Endothelial cell of umbilical vein (primary cell): ENCODE measurements around the gene CUBN. TPM values are rescaled to one million over a fixed set of nuclear protein-coding genes. Genes with fewer than 3 reads are reported as not detected.

Source experiments
- BruUV-seq: library from RNA; stranded (reverse); fragments of 400-500 nt; replicated peaks from 2 replicates; lab custom pipeline; 2021; lab: Mats Ljungman, UMichigan
- CTCF ChIA-PET: fragments of 300-600, 350-600 bp; sonication (Branson Sonifier 250); formaldehyde crosslinking; loops from one replicate; lab custom pipeline; 2021; ENCODE audit warnings: antibody characterized with exemption, inconsistent platforms; lab: Charles Lee
- POLR2A ChIA-PET: fragments of 300-600, 350-600 bp; sonication (Branson Sonifier 250); formaldehyde crosslinking; loops from one replicate; lab custom pipeline; 2021; ENCODE audit warnings: antibody characterized with exemption, inconsistent platforms; lab: Charles Lee
- DNase-seq: peaks from one replicate; pipeline ENCODE4 v3.0.0-alpha.2; 2011; ENCODE audit warnings: low read depth, low spot score
- FAIRE-seq: peaks from 2 replicates; lab custom pipeline; 2011; peaks lifted over from hg19 to GRCh38; lab: Jason Lieb, UNC
- H2AFZ ChIP-seq: 2 replicates; pipeline ENCODE4 v1.6.0; 2012; ENCODE audit warnings: low read depth, low read length, control low read depth, inconsistent platforms
- H3K27ac ChIP-seq: 2 replicates; pipeline ENCODE4 v1.5.1; 2011; ENCODE audit warnings: low read depth, mild to moderate bottlenecking, control low read depth, low read length, moderate library complexity; ENCODE audit not compliant: insufficient read depth
- H3K27me3 ChIP-seq, 2 experiments: 2 replicates each; pipeline versions ENCODE4 v1.6.0 to v1.6.1; 2011; ENCODE audit warnings: low read length in 2 of 2, mixed read lengths in 1 of 2; ENCODE audit not compliant: control insufficient read depth in 2 of 2, insufficient read depth in 2 of 2
- H3K36me3 ChIP-seq, 2 experiments: 2 replicates in 1 of 2; 3 replicates in 1 of 2; pipeline ENCODE4 v1.5.1; 2011; ENCODE audit warnings: low read length in 2 of 2, mild to moderate bottlenecking in 1 of 2, moderate library complexity in 1 of 2; ENCODE audit not compliant: control insufficient read depth in 2 of 2, insufficient read depth in 2 of 2; ENCODE audit errors: extremely low read depth in 1 of 2
- H3K4me1 ChIP-seq: 3 replicates; pipeline ENCODE4 v1.5.1; 2011; ENCODE audit warnings: mild to moderate bottlenecking, low read length; ENCODE audit not compliant: control insufficient read depth, insufficient read depth; ENCODE audit errors: extremely low read depth
- H3K4me2 ChIP-seq: 2 replicates; pipeline ENCODE4 v1.6.1; 2011; ENCODE audit warnings: low read length, control low read depth, mixed read lengths; ENCODE audit not compliant: insufficient read depth
- H3K4me3 ChIP-seq, 3 experiments: fragments of 200-600 bp in 1 of 3; sonication (generic), shearing (Covaris generic) in 1 of 3; replicated peaks in 1 of 3; 2 replicates each; pipeline ENCODE4 v1.5.1; 2011 to 2016; ENCODE audit warnings: control low read depth in 3 of 3, low read length in 3 of 3, mild to moderate bottlenecking in 2 of 3, inconsistent platforms in 1 of 3, low read depth in 1 of 3, moderate library complexity in 1 of 3; ENCODE audit not compliant: insufficient read depth in 1 of 3
- H3K79me2 ChIP-seq: 2 replicates; pipeline ENCODE4 v1.6.0; 2012; ENCODE audit warnings: low read length, inconsistent platforms; ENCODE audit not compliant: control insufficient read depth, insufficient read depth
- H3K9ac ChIP-seq: replicated peaks from 2 replicates; pipeline ENCODE3; 2011; ENCODE audit warnings: low read length, control low read depth; ENCODE audit not compliant: insufficient read depth; ENCODE audit errors: extremely low read depth
- H3K9me1 ChIP-seq: replicated peaks from 3 replicates; pipeline ENCODE4 v1.6.0; 2011; ENCODE audit warnings: mild to moderate bottlenecking, low read length; ENCODE audit not compliant: control insufficient read depth, insufficient read depth; ENCODE audit errors: extremely low read depth
- H3K9me3 ChIP-seq: replicated peaks from 2 replicates; pipeline ENCODE4 v1.5.1; 2012; ENCODE audit warnings: low read length, inconsistent platforms; ENCODE audit not compliant: control insufficient read depth, insufficient read depth
- H4K20me1 ChIP-seq: replicated peaks from 2 replicates; pipeline ENCODE3; 2011; ENCODE audit warnings: mild to moderate bottlenecking, low read length; ENCODE audit not compliant: control insufficient read depth, insufficient read depth; ENCODE audit errors: extremely low read depth
- CTCF ChIP-seq, 2 donors: IDR thresholded peaks; 1 replicate in 1 of 2; 2 replicates in 1 of 2; pipeline ENCODE4 v1.5.1; 2011; ENCODE audit warnings: low read length in 2 of 2, mild to moderate bottlenecking in 2 of 2, moderate library complexity in 2 of 2, control low read depth in 1 of 2, inconsistent platforms in 1 of 2, low read depth in 1 of 2; ENCODE audit not compliant: insufficient read depth in 1 of 2; ENCODE audit errors: extremely low read depth in 1 of 2
- EZH2 ChIP-seq: IDR thresholded peaks from 2 replicates; pipeline ENCODE4 v1.6.1; 2012; ENCODE audit warnings: borderline replicate concordance, low read depth, mild to moderate bottlenecking, moderate library complexity, low read length, inconsistent platforms; ENCODE audit not compliant: severe bottlenecking
- FOS ChIP-seq: IDR thresholded peaks from 2 replicates; pipeline ENCODE4 v1.6.1; 2011; ENCODE audit warnings: mild to moderate bottlenecking, low read length, moderate library complexity, borderline replicate concordance; ENCODE audit not compliant: insufficient read depth
- GATA2 ChIP-seq: IDR thresholded peaks from 2 replicates; pipeline ENCODE4 v1.7.0; 2011; ENCODE audit warnings: low read depth, mild to moderate bottlenecking, moderate library complexity, mixed read lengths, low read length; ENCODE audit not compliant: insufficient read length, insufficient read depth
- JUN ChIP-seq: IDR thresholded peaks from 2 replicates; pipeline ENCODE4 v1.6.1; 2011; ENCODE audit warnings: borderline replicate concordance, low read depth; ENCODE audit not compliant: insufficient read length, insufficient read depth
- MYC ChIP-seq: IDR thresholded peaks from one replicate; pipeline ENCODE4 v1.6.1; 2011; ENCODE audit warnings: mild to moderate bottlenecking, low read depth, low read length
- POLR2A ChIP-seq: IDR thresholded peaks from 2 replicates; pipeline ENCODE4 v1.6.1; 2012; ENCODE audit warnings: low read depth, mild to moderate bottlenecking, control low read depth, low read length
- POLR2AphosphoS5 ChIP-seq: IDR thresholded peaks from 2 replicates; pipeline ENCODE4 v1.6.1; 2012; ENCODE audit warnings: low read depth, mild to moderate bottlenecking, control low read depth, low read length, moderate library complexity; ENCODE audit not compliant: insufficient read depth
- dilution Hi-C: fragments of 300-500 bp; cut with MboI; formaldehyde crosslinking; loops from one replicate; pipeline ENCODE4 v1.15.0; 2019; ENCODE audit warnings: low sequenced_read_pairs; ENCODE audit not compliant: extremely low pct_ligation_motif_present
- intact Hi-C: fragments of 100-400 bp; cut with micrococcal nuclease; formaldehyde crosslinking; loops from one replicate; pipeline ENCODE4 v1.10.0; 2022
- polyA plus RNA-seq, 4 experiments: library from polyadenylated mRNA; depleted of rRNA in 3 of 4; stranded (reverse) in 3 of 4; unstranded in 1 of 4; fragments of >200 nt; gene quantifications; 2 replicates each; pipeline versions ENCODE4 v1.2.1 to v1.2.3, GENCODE V29; 2011 to 2012; ENCODE audit warnings: missing spikeins in 1 of 4
- total RNA-seq: library from RNA; stranded (reverse); gene quantifications from 2 replicates; pipeline ENCODE4 v1.2.3, GENCODE V29; 2021
- TF ChIP-seq, protein P1 (sequence below): IDR thresholded peaks from 2 replicates; pipeline ENCODE4 v1.6.1; 2011; ENCODE audit not compliant: insufficient read depth, insufficient read length

CUBN gene
- total and polyA plus RNA-seq, 2 donors (not counting 3 experiments of a cell fraction or from before 2014, with no cell fraction given): 2.7 to 4.6 TPM

GRCh38 chr10:16863766-16864165 is 265.8 kb downstream of the CUBN start:
- no TSS peak for BruUV-seq
- no peaks in the 10 kb centered on the region for H4K20me1 ChIP-seq
- no peaks in the 10 kb centered on the region for H3K79me2 ChIP-seq
- no peak overlapping the region for H2AFZ ChIP-seq
- H3K36me3 ChIP-seq: no peaks in the 10 kb centered on the region
- no peaks in the 10 kb centered on the region for H3K9me3 ChIP-seq
- POLR2A ChIA-PET: no interaction called here
- H3K9ac ChIP-seq: no peak overlapping the region
- H3K9me1 ChIP-seq: no peaks in the 10 kb centered on the region
- no peak overlapping the region for H3K4me2 ChIP-seq
- H3K27ac ChIP-seq: no peak overlapping the region
- dilution Hi-C loops: no loop called here
- no peaks in the 10 kb centered on the region for H3K4me1 ChIP-seq
- TF ChIP-seq POLR2AphosphoS5 (no peak), JUN (no peak), GATA2 (no peak)
- no peak overlapping the region for H3K4me3 ChIP-seq
- DNase-seq (no peak), FAIRE-seq (no peak)
- H3K27me3 ChIP-seq: no peaks in the 10 kb centered on the region
- CTCF ChIA-PET: interaction anchor here (1.2 to 1.9 kb wide), 3 partner anchors 8 to 22 kb away, joined by 3 to 7 read pairs (median 3); no protein-coding TSS in a partner anchor
- intact Hi-C loops: no loop called here

DNA sequence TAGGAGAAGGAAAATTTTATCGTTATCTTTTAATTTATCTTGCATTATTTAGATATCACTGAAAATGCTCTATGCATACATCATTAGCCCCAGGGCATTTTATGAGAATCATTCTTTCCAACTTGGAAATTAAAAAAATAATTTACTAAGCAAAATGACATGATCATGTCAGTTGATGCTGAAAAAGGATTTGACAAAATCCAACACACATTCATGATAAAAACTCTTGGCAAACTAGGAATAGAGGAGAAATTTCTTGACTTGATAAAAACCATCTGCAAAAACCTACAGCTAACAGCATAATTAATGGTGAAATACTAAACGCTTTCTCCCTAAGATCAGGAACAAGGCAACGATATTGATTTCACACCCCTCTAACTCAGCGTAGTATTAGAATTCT is 272.2 kb downstream of the CUBN start:
- dilution Hi-C loops (no loop called here), intact Hi-C loops (no loop called here)
- POLR2A ChIA-PET: interaction anchor here (1.4 kb wide), 1 partner anchor 344 kb away, joined by 3 read pairs; the partner anchor contains the start of gene TRDMT1
- Histone ChIP-seq H2AFZ (no peak overlapping the region), H3K79me2 (no peaks in the 10 kb centered on the region), H3K27ac (no peak overlapping the region), H3K27me3 (no peaks in the 10 kb centered on the region), H3K9me1 (no peaks in the 10 kb centered on the region), H3K9me3 (no peaks in the 10 kb centered on the region), H3K4me3 (no peak overlapping the region), H3K4me1 (peaks cover 23% of the 10 kb centered on the region), H3K9ac (no peak overlapping the region), H3K4me2 (no peak overlapping the region), H4K20me1 (no peaks in the 10 kb centered on the region), H3K36me3 (no peaks in the 10 kb centered on the region)
- no TSS peak for BruUV-seq
- no peak for FAIRE-seq
- no peak for DNase-seq
- TF ChIP-seq JUN (no peak), CTCF (IDR thresholded peaks at IDR 0.05; ENCODE audit: extremely low read depth in 1 of 2, insufficient read depth in 1 of 2, low read depth in 1 of 2, low read length in 2 of 2) (no peak), FOS (no peak), POLR2A (no peak), POLR2AphosphoS5 (no peak), MYC (no peak), EZH2 (no peak), GATA2 (no peak)
- TF ChIP-seq, protein P1, sequence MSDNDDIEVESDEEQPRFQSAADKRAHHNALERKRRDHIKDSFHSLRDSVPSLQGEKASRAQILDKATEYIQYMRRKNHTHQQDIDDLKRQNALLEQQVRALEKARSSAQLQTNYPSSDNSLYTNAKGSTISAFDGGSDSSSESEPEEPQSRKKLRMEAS: no peak
- CTCF ChIA-PET: interaction anchor here (1.6 kb wide), 2 partner anchors 13 to 129 kb away, joined by 3 to 6 read pairs; no protein-coding TSS in a partner anchor
